Stimulated activated CD4-positive, alpha-beta T cell treated with anti-CD3 and anti-CD28 coated beads, Interleukin-2, amount 100 ng/mL, for 24 hours (primary cell): ENCODE data around the gene GPBP1.
"Not testable (repeated sequence)": the region's sequence is repeated elsewhere in the genome, so short reads cannot be mapped to it uniquely, and the experiment has no call there.

ENCODE experiments used
- DNase-seq, 2 donors: peaks; one replicate each; pipeline ENCODE4 v3.0.0-alpha.2; 2020

GPBP1 gene

GRCh38 chr5:57177479-57178156 is 3.8 kb downstream of the GPBP1 start:
- no peak for DNase-seq

- DNase-seq, result not testable (repeated sequence)
These were observed 4.4 kb downstream of the GPBP1 start for GRCh38 chr5:57178238-57178637.

GRCh38 chr5:57179262-57180200 is 5.7 kb downstream of the GPBP1 start:
- no peak for DNase-seq

- no peak for DNase-seq
These were observed 7.3 kb downstream of the GPBP1 start for GRCh38 chr5:57181154-57181553.

- DNase-seq, result no peak
These were observed 10.5 kb downstream of the GPBP1 start for GRCh38 chr5:57184322-57184721.

- DNase-seq, result no peak
These were observed 11.5 kb downstream of the GPBP1 start for GRCh38 chr5:57185313-57185712.

GRCh38 chr5:57186194-57186593 is 12.3 kb downstream of the GPBP1 start:
- no peak for DNase-seq

- DNase-seq, result not testable (repeated sequence)
These were observed 14.1 kb downstream of the GPBP1 start for GRCh38 chr5:57187977-57188376.

GRCh38 chr5:57189515-57189914 is 15.7 kb downstream of the GPBP1 start:
- DNase-seq, result no peak

GRCh38 chr5:57190593-57190992 is 16.7 kb downstream of the GPBP1 start:
- DNase-seq, result no peak

- no peak for DNase-seq
These were observed 17.3 kb downstream of the GPBP1 start for GRCh38 chr5:57191163-57191562.

GRCh38 chr5:57191986-57192385 is 18.1 kb downstream of the GPBP1 start:
- no peak for DNase-seq

- DNase-seq, result not testable (repeated sequence)
These were observed 19.0 kb downstream of the GPBP1 start for GRCh38 chr5:57192832-57193231.

GRCh38 chr5:57193757-57194413 is 20.0 kb downstream of the GPBP1 start:
- DNase-seq, result no peak

GRCh38 chr5:57194653-57195052 is 20.8 kb downstream of the GPBP1 start:
- no peak for DNase-seq

GRCh38 chr5:57195060-57195459 is 21.2 kb downstream of the GPBP1 start:
- DNase-seq, result no peak

GRCh38 chr5:57199866-57200265 is 26.0 kb downstream of the GPBP1 start:
- no peak for DNase-seq

GRCh38 chr5:57202811-57203210 is 29.0 kb downstream of the GPBP1 start:
- DNase-seq, result no peak

- DNase-seq, result no peak
These were observed 33.3 kb downstream of the GPBP1 start for GRCh38 chr5:57207007-57207653.

- DNase-seq, result no peak
These were observed 33.8 kb downstream of the GPBP1 start for GRCh38 chr5:57207681-57208080.

GRCh38 chr5:57209316-57210040 is 35.6 kb downstream of the GPBP1 start:
- DNase-seq, result no peak

GRCh38 chr5:57210633-57211032 is 36.8 kb downstream of the GPBP1 start:
- DNase-seq, result no peak
